Measurements from ENCODE around the gene ALG6.

The ALG6 gene

GRCh38 chr1:63367215-63368103 lies at the start of gene ALG6:
TSS of gene ALG6 (plus strand) at chr1:63367627. CDS start at chr1:63370978, 3,351 bp downstream.
- peak; percentile 92 for DNase-seq

- DNase-seq: no peak
Measured at GRCh38 chr1:63317817-63318152, 49.6 kb upstream of the ALG6 start.

GRCh38 chr1:63318201-63318979 lies 49.0 kb upstream of the ALG6 start:
- DNase-seq: no peak

- no peak for DNase-seq
Measured at GRCh38 chr1:63319046-63320021, 48.1 kb upstream of the ALG6 start.

- DNase-seq: no peak
Measured at GRCh38 chr1:63320022-63320721, 47.3 kb upstream of the ALG6 start.

GRCh38 chr1:63321066-63321784 lies 46.2 kb upstream of the ALG6 start:
- no peak for DNase-seq

- no peak for DNase-seq
Measured at GRCh38 chr1:63321785-63322113, 45.7 kb upstream of the ALG6 start.

- no peak for DNase-seq
Measured at GRCh38 chr1:63322114-63322943, 45.1 kb upstream of the ALG6 start, which contains the start of gene FOXD3. TSS of gene FOXD3 (plus strand) at chr1:63322567. CDS start at chr1:63323059, 492 bp downstream.

DNA sequence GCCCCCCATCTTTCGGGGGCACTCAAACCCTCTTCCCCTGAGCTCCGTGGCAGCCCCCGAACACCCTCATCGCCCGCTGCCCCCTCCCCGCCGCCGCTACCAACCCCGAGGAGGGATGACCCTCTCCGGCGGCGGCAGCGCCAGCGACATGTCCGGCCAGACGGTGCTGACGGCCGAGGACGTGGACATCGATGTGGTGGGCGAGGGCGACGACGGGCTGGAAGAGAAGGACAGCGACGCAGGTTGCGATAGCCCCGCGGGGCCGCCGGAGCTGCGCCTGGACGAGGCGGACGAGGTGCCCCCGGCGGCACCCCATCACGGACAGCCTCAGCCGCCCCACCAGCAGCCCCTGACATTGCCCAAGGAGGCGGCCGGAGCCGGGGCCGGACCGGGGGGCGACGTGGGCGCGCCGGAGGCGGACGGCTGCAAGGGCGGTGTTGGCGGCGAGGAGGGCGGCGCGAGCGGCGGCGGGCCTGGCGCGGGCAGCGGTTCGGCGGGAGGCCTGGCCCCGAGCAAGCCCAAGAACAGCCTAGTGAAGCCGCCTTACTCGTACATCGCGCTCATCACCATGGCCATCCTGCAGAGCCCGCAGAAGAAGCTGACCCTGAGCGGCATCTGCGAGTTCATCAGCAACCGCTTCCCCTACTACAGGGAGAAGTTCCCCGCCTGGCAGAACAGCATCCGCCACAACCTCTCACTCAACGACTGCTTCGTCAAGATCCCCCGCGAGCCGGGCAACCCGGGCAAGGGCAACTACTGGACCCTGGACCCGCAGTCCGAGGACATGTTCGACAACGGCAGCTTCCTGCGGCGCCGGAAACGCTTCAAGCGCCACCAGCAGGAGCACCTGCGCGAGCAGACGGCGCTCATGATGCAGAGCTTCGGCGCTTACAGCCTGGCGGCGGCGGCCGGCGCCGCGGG lies 44.2 kb upstream of the ALG6 start:
- DNase-seq: no peak

GRCh38 chr1:63323865-63324778 lies 43.3 kb upstream of the ALG6 start:
- DNase-seq: no peak

GRCh38 chr1:63324779-63325119 lies 42.7 kb upstream of the ALG6 start:
- DNase-seq: no peak

DNA sequence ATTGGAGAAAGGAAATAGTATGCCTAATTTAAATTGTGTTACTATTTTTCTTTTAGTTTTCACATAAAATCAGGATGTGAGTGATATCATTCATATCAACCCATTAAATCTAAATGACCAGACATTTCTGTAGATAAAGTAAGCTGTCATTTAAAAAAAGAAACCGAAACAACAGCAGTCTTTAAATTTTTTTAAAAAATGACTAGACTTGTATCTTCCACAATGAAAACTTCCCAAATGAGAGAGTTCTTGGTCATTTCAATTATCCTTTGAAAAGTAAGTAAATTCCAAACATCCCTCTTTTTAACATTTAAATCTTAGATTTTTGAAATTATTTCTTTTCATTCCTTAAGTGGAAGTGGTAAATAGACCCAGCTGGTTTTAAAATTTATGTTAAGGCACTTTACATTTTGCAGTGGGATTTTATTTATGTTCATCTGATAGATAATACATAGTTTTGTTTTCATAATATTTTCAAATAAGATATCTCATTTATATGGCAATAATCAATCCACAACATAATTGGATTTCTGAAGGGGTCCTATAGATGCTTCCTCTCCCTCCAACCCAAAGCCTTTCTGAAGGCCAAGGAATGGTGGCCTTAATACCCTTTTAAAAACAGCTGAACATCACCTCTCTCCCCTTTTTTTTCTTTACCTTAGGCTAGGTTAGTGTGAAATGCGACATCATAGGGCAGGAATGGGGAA lies 42.0 kb upstream of the ALG6 start:
- no peak for DNase-seq

DNA sequence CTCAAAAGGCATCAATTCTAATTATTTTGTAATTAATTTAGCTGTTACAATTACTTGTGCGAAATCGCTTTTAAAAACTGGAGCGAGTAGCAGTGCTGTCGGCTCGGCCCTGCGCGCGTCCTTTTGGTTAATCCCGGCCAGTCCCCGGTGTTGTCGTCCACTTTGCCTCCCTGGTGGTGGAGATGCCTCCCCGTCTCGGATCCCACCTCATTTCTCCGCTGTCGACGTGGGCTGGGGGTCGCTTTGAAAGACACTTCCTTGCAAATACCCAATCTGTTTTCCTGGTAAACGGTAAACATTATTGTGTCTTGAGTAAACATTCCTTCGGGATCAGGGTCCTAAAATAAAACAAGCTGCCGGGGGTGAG lies 41.3 kb upstream of the ALG6 start:
- DNase-seq: no peak

GRCh38 chr1:63326473-63327380 lies 40.7 kb upstream of the ALG6 start:
- no peak for DNase-seq

DNA sequence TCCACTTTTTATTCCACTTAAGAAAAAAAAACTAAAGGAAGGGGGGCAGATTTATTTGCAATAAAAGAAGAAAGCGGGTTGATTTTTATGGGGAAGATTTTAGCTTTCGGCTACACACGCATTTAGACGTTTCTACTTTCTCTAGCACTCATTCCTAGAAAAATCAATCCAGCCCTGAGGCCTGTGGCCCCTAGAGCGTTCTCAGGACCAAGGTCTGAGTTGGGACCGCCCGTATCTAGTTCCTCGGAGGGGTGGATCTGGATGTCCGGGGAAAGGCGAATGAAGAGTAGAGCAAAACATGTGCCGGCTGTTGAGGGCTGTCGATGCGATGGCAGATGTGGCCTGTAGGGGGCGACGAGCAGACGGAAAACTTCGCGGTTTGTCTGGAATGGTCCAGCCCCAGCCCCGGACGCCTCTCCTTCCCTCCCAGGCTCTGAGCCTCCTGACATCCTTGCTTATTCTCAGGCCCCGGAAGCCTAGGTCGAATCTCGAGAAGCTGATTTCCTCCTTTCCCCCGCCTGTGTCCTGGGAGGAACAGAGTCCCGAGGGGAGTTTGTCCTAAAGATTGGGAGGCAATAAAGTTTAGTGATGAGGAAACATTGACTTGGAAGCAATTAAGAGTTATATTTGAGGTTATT lies 39.9 kb upstream of the ALG6 start:
- DNase-seq: peak; percentile 47

DNA sequence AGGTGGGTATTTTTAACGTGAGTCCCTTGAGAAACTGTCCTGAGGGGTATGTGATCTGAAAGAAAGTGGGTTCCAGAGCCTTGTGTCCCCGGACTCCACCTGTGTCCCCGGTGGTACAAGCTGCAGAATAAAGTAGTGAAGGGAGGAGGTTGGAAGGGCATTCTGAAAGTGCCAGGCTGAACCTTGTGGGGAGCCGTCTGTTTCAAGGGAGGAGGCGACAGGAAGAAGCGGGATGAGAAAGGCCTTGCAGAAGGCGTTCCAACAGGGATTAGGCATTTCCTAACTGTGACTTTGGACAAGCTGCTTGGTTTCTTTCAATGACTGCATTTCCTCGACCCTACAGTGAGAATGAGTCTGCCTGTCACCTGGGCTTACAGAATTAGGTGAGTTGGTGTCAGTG lies 39.3 kb upstream of the ALG6 start:
- DNase-seq: no peak

Measured in fibroblast of upper back skin (primary cell).